Measurements from ENCODE around the gene FBXL4.
"Not testable (repeated sequence)": the region's sequence is repeated elsewhere in the genome, so short reads cannot be mapped to it uniquely, and the experiment has no call there.

The FBXL4 gene

GRCh38 chr6:98945311-98946115 is 2.2 kb downstream of the FBXL4 start:
- DNase-seq, result no peak

- no peak for DNase-seq
Measured at GRCh38 chr6:98944598-98945081, 3.1 kb downstream of the FBXL4 start.

DNA sequence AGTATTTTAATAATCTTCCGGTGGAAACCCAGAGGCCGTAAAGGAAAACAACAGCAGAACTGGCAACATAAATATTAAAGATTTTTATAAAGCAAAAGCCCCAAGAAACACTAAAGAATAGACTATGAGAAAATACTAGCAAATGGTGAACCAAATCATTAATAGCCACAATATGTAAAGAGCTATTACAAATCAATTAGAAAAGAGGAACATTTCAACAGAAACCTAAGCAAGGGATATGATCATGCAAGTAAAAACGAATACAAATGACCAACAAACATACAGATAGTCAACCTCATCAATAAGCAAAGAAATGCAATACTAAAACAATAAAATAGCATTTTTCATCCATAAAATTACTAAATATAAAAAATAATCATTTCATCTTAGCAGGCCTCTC is 3.6 kb downstream of the FBXL4 start:
- no peak for DNase-seq

DNA sequence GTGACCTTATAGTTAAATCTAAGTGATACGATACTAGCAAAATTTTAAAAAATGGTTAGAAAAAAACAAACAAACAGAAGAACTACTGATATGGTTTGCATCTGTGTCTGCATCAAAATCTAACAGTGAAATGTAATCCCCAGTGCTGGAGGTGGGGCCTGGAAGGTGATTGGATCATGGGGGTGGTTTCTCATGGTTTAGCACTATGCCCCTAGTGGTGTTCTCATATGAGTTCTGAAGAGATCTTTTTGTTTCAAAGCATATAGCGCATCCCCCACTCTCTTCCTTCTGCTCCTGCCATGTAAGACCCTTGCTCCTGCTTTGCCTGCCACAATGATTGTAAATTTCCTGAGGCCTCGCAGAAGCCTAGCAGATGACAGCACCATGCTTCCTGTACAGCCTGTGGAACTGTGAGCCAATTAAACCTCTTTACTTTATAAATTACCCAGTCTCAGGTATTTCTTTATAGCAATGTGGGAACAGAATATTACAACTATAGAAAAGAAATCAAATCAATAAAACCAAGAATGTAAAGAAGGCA is 5.4 kb downstream of the FBXL4 start:
- DNase-seq, result no peak

DNA sequence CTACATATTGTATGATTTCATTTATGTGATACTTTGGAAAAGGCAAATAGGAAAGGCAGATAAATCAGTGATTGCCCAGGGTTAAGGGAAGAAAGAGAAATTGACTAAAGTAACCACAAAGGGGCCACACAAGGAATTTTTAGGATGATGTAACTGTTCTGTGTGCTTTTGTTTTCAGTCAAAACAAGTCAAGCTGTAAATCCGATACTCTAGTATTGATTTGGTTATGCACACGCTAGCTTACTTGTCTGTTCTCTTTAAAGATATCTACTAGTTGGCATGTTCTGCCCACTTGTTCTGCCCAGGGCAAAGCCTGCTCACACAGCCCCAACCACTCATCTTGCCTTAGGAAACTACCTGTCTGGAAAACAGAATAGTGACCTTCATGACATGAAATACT is 6.4 kb downstream of the FBXL4 start:
- DNase-seq, result no peak

- DNase-seq, result no peak
Measured at GRCh38 chr6:98937351-98937750, 10.4 kb downstream of the FBXL4 start.

DNA sequence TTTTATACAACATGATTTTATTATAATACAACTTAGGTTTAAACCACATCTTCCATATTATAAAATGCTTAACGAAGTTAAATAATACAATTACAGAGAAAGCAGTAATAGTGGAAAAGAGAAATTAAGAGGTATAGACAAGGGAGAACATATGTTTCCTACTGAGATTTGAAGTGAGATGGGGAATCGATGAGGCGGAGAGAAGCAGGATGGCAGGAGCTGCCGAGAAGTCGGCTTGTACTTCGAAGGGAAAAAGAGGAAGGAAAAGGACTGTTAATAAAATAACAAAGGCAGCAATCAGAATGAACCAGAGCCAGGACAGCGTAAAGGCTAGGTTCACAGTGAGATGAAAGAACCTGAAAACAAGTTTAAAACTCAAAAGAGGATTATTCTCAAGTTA is 15.4 kb downstream of the FBXL4 start:
- no peak for DNase-seq

DNA sequence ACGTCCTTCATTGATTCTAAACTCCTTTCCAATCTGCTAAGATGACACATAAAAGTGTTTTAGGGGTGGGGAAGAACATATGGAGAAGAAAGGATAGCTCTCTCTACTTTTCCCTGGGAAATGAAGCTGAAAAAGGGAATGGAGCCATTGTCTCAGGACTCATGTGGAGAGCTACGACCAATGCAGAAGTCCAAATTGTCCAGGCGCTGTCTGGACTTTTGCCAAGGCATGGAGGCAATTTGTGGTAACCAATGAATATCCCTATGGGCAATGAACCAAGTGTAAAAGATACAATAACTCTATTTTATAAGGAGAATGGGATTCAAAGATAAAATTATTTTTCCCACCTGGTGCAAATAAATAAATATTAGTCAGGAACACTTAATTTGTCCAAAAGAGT is 16.1 kb downstream of the FBXL4 start:
- no peak for DNase-seq

DNA sequence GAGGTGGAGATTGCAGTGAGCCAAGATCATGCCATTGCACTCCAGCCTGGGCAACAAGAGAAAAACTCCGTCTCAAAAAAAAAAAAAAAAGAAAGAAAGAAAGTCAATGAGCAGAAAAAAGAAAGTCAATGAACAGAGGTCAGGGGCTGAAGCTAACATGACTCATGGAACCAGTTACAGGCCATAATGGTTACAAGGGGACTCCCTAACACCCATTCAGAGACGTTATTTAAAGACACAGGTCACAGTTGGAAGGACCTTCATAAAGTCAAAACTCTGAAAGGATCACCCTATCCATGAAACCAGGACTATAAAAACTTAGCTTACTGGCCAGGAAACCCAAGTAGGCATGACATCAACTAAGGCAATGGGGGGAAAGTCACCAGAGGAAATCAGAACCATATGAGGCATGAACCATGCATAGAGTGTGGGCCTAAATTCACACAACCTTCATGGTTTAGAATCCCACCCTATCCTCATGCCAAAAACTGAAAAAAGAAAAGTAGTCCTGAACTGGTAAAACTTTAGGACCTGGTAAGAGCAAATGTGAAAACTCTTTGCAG is 18.2 kb downstream of the FBXL4 start:
- DNase-seq, result no peak

- no peak for DNase-seq
Measured at GRCh38 chr6:98928688-98929087, 19.1 kb downstream of the FBXL4 start.

DNA sequence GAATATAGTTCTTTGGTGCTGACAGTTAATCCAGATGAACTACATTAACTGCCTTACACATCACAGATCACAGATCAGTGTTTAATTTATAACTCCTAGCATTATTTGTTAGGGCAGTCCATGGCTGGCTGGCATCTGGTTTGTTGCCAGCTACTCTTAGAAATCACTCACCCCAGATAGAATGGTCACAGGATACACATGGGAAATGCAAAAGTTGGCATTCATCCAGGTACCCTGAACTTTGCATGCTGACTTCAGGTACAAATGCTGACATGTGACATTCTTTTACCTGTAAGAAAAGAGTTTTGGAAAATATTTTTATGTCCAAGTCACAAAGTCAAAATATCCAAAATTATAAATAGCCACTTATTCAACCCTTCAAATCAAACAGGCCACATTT is 20.2 kb downstream of the FBXL4 start:
- DNase-seq, result no peak

DNA sequence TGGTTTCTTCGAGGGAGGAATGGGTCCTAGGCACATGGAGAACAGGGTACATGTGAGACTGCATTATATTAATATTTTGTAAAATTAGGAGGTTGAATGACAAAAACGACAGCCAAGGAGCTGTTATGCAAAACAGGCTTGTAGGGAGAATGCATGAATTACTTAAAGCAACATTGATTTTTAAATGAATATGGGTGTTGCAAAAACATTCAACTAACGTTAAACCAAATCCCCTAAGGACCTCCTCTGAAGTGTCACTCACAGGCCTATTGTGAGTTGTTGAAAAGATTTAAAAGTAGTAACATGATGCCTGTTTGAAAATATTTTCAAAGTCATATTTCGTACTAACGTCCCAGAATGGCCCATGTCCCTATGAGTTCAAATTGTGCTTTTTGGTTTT is 21.9 kb downstream of the FBXL4 start:
- DNase-seq, result no peak

DNA sequence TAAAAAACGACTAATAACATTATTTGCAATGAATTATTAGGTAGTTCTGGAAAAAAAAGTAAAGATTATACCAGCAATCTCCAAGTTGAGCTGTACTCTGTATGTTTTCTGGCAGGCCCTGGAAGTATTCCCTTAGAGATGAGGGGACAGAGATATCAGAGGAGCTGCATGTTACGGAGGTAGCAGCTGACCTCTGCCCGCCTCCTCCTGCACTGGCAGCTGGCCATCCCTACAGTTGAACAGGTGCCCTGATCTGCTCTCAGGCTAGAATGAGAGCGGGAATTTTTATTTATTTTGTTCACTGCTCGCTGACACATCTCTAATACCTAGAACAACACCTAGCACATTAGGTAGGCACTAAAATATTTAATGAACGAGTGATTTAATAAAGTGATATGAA is 23.1 kb downstream of the FBXL4 start:
- no peak for DNase-seq

DNA sequence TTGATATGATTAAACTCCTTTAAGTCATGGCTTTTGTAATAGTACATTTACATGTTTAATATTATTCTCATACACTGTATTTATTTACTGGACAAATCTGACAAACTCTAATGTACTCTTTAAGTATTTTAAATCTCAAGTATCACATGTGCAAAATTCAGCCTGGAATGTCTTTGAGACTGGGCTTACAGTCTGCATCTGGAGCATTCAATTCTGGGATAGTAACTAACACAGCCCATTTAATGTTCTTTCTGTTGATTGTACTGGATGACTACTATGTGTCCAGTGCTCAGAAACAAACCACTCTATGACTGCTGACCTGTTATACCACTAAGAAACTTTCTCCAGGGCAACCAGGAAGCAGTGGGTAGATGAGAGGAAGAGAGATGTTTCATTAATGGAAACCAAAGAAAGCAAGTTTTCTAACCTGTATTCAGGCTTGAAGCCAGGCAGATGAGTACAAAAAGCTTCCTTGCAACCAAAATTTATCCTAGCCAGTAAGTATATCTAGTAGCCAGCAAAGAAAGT is 26.8 kb downstream of the FBXL4 start:
- DNase-seq, result no peak

DNA sequence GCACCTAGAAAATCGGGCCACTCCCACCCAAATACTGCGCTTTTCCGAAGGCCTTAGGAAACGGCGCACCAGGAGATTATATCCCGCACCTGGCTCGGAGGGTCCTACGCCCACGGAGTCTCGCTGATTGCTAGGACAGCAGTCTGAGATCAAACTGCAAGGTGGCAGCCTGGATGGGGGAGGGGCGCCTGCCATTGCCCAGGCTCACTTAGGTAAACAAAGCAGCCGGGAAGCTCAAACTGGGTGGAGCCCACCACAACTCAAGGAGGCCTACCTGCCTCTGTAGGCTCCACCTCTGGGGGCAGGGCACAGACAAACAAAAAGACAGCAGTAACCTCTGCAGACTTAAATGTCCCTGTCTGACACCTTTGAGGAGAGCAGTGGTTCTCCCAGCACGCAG is 36.8 kb downstream of the FBXL4 start:
- DNase-seq, result not testable (repeated sequence)

GRCh38 chr6:98909236-98909635 is 38.5 kb downstream of the FBXL4 start:
- DNase-seq, result no peak

DNA sequence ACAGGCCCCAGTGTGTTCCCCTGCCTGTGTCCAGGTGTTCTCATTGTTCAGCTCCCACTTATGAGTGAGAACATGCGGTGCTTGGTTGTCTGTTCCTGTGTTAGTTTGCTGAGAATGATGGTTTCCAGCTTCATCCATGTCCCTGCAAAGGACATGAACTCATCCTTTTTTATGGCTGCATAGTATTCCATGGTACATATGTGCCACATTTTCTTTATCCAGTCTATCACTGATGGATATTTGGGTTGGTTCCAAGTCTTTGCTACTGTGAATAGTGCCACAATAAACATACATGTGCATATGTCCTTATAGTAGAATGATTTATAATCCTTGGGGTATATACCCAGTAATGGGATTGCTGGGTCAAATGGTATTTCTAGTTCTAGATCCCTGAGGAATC is 41.4 kb downstream of the FBXL4 start:
- DNase-seq, result not testable (repeated sequence)

DNA sequence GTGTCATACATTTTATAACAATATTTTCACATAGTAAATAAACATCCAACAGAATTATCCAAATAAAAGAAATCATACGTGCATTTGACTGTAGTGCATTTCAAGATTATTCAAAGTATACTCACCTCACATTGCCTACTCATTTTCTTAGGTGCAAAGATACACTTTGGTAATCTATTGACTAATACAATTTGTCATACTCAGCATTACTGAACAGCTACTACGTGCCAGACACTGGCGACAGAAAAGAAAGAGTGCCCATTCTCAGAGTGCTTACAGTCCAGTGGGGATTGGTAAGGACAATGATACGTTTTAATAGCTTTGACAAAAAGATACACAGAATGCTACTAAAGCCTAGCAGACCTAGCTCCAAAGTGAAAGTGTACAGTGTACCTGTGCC is 42.0 kb downstream of the FBXL4 start:
- DNase-seq, result no peak

DNA sequence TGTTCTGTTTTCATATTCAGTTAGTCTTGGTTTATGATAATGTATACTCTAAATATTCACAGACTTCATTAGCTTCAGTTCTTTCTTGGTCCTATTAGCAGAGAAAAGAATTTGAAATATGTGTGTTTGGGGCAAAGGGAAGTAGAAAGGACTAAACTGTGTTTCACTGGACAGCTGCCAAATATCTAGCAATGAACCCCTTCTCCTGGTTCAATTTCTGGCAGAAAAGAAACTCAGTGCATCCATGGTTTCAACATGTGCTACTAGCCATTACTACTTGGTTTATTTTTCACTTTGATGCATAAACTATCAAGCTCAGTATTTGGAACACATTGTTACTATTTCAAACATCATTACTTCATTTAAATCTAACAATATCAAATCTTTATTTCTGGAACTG is 43.6 kb downstream of the FBXL4 start:
- no peak for DNase-seq

- no peak for DNase-seq
Measured at GRCh38 chr6:98900706-98901105, 47.0 kb downstream of the FBXL4 start.

DNA sequence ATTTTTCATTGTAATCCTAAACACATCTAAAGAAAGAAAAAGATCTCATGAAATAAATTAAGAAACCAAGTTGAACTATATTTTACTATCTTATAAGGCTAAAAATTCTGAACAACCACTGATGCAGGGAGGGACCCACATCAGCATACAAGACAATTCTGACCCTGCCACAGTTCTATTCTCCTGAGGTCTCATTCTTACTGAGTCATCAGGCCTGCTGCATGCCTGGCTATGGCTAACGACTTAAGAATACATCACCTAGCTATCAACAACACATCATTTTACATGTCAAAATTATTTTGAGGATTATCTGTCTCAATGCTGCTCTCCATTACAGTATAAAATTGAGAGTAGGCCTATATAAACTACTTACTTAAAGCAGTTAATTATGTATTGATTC is 52.9 kb downstream of the FBXL4 start:
- no peak for DNase-seq

GRCh38 chr6:98887650-98888049 is 60.1 kb downstream of the FBXL4 start:
- DNase-seq, result no peak

- no peak for DNase-seq
Measured at GRCh38 chr6:98885330-98885729, 62.4 kb downstream of the FBXL4 start.

DNA sequence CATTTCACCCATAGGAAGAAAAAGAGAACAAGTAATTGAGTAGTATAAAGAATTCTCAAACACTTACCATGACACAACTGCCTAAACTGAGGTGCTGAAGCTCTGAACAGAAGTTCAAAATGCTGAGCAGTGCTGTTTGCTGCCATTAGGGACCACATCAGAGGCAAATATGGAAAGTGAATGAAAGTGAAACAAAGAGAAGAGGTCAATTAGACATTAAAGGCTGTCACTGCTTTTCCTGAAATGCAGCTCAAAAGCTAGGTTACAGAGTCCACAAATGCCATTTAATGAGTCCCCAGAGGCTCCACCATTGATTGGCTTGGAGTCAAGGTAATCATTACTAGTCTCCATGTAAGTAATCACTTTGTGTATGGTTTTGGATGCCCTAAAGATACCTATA is 67.3 kb downstream of the FBXL4 start:
- no peak for DNase-seq
